ENCODE results near the gene MTR.

The MTR gene

DNA sequence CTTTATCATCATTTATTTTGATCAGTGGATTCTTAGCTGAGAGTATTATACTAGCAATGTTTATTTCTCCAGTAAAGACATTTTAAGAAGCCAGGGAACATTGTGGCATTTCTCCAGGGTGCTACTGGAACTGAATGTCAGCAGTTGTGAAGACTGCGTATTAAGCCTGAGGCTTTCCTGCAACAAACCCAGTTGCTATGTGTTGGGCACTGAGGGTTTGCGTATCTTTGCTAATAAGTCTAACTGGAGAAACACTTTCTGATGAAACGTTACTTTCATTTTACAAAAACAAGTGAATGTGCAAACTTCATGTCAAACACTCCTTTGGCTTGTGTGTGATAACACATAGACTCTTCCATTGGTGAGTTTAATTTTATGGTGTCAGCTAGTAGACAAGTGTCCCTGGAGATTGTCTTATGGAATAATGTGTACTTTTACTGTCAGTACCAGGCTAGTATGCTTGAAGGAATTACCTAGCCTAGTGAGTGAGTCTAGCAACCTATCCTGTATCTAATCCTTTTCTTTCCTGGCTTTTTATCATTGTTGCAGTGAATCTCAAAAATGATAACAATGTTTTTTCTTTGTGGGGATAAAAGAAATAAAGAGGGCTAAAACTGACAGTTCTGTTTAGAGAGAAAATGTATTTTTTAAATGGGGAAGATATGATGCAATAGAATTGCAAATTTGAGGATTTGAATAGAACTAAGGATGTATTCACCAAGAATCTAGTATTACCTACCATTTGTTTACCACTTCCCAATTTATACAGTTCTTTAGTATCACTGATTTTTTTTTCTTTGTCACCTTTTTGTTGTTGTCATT lies 70.1 kb downstream of the MTR start:
- DNase-seq, result no peak

DNA sequence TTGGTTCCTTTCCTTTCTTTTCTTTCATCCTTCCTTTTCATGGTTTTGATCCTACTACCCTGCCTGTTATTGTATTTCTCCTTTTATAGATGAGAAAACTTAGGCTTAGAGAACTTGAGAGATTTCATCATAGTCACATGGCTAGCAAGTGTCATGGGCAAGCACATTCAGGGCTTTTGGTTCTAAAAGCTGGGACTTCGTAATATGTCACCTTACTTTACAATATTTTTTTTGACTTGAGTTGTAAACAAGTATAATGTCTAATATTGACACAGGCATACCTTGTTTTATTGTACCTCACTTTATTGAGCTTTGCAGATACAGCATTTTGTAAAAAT lies 70.7 kb downstream of the MTR start:
- no peak for DNase-seq

DNA sequence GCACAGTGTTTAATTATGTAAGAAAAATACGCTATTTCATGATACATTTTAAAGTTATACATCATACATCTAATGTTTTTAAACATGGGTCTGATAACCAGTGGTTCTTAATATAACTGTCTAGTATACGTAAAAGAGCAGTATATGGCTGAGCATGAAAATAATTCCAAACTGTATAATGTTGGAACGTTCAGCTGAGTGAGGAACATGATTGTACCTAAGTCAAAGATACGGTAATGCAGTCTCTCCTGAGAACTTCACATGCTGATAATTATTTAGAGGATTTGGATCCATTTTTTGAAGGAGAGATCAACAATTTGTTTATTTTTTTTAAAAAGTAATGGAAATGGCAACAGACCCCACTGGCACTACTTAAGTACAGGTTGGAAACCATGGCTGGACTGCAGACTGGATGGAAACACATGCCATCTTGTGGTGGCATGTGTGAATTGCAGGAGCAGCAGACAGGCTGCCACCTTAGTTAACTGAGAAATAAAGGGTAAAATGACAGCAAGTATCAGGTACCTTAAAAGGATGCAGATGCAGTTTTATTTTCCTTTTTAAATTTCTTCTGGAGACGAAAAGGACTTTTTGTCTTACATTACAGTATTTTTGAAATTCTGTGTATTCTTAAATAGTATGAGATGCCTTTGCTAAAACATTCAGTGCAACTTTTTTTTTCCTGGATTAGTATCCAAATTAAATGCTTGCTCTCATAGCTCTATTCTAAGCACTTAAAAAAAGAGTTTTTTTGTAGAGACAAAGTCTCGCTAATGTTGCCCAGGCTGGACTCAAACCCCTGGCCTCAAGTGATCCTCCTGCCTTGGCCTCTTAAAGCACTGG lies 73.8 kb downstream of the MTR start:
- DNase-seq, result peak; percentile 46

DNA sequence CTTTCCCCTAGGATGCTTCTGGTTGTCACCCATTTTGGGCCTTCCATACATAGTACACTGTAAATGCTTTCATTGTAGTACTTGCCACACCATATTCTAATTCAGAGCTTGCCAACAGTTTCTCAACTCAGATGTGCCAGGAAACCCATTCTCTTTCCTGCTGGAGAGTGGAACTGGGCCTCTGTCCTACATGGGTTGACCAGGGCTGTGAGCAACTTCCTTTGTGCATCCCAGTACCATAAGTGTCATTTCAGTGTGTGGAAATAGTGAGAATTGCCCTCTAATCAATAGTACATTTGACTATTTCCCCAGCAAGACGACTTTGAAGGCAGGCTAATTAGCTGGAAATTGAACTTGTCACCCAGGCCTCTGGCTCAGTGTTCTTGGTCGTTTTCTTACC lies 74.8 kb downstream of the MTR start:
- DNase-seq, result no peak

DNA sequence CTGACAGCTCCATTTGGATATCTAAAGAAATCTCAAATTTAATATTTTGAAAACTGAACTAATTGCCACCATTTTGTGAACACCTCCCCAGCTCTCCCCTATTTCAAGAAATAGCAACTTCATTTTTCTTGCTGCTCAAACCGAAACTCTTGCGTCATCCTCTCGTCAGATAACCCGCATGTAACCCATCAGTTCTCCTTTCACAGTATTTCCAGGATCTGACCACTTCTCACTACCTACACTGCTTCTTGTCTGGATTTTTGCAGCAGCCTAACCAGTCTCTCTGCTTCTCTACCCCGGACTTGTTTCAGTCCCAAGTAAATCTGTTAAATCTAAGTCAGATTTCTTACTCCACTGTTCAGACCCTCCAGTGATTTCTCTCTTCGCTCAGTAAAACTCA lies 75.6 kb downstream of the MTR start:
- DNase-seq, result no peak

DNA sequence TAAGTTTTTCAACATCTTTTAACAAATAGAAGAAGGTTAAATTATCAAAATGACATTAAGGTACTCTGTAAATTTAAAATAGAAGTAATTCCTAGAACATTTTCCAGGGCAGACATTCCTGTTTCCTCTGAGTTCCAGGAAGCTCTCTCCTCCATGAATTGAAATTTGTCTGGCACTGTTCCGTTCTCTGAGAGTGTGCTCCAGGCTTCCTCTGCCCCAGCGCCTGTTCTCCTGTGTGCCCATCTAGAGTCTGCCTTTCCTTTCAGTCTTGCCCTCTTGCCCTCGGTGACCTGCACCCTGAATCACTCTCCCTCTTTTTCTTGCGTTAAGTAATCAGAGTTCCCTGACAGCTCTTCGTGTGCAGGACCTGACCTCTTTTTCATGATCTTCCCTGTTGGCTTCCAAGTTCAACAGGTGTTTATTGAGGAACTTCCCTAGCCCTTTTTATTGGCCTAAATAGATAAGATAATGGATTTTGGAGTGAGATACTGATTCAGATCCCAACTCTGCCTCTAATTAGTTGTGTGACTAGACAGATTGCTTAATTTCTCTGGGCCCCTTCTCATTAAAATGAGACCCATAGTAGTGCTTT lies 77.1 kb downstream of the MTR start:
- no peak for DNase-seq

DNA sequence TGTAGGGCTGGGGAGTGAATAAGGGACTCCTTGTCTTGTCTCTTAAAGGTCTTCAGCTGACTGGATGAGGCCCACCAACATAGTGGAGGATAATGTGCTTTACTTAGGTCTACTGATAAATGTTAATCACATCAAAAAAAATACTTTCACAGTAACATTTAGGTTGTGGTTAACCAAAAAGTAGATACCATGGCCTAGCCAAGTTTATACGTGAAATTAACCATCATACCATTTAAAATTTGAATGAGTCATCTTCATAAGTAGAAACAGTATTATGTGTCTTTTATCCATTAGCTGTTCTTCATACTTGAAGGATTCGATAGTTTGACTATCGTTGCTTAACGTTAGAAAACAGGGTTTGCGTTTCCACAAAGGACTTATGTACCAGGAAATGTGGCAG lies 80.9 kb downstream of the MTR start:
- peak; percentile 28 for DNase-seq

DNA sequence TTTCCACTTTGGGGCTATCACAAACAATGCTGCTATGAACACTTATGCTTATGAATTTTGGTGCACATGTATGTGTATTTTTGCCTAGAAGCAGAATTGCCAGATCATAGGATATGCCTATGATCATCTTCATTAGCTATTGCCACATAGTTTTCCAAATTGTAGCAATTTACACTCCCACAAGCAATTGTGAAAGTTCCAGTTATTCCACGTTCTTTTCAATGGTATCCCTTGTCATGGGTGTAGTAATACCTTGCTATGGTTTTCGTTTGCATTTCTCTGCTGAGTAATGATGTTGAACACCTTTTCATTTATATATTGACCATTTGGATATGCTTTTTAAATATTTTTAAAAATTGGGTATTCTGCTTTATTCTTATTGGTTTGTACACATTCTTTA lies 82.6 kb downstream of the MTR start:
- no peak for DNase-seq

DNA sequence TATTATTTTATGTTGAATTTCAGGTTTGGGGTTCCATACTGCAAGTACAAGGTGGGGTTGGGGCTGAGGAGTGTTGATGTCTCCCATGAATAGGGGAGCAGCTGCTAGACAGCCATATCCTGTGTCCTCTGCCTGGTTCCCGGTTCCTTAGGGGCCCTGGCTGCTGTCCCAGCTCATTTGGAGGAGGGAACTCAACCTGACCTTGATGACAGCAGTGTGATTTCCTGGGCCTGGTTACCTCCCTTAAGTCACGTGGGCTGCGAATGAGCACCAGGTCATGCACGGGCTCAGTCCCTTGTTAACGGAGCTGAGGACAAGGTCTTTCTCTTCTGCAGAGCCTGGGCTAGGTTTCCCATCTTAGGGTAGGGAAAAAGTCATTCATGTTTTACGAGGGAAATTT lies 85.1 kb downstream of the MTR start:
- DNase-seq, result no peak

DNA sequence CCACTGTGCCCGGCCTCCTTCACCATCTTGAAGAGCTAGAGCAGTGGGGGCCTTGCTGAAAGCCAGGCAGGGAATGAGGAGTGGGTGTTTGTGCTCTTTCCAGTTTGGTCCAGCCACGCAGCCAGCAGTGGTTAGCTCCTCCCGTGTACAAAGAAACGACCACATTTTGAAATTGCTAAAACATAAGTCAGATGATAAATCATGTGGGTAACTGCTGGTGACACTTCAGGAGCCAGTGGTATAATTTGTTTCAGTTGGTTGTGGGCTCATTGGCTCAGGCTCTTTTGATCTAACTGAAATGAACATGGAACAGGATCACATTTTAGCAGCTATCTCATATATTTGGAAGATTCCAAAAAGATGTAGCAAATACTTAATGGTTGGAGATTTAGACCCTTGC lies 87.6 kb downstream of the MTR start:
- peak; percentile 40 for DNase-seq

DNA sequence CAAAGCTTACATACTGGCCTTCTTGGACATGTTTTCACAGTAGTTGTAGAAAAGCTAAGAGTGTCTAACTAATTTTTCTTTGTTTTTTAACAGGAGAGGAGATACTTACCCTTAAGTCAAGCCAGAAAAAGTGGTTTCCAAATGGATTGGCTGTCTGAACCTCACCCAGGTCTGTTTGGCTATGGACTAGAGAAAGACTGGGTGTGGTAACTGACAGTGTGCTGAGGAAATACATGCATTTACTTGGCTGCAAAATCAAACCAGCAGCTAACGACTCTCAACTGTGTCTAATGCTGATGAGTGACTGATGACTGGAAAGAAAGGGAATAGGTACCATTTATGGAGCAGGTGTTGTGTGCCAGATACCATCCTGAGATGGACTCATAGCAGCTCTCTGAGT lies 91.1 kb downstream of the MTR start:
- no peak for DNase-seq

DNA sequence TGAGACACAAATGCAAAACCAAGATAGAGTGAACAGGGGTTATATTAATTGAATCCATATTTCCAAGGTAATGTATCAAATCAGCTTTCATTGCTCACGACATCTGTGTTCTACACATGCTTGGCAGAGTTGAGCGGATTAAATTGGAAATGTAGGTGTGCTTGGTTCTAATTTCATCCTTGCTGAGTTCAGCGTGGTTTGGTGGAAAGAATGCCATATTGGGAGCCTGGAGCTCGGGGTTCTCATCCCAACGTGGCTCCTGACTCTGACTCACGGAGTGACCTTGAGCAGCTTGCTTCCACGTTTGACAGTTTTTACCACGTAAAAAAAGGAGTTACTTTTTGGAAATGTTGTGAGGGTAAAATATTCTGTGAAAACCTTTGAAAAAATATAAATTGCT lies 92.0 kb downstream of the MTR start:
- no peak for DNase-seq

DNA sequence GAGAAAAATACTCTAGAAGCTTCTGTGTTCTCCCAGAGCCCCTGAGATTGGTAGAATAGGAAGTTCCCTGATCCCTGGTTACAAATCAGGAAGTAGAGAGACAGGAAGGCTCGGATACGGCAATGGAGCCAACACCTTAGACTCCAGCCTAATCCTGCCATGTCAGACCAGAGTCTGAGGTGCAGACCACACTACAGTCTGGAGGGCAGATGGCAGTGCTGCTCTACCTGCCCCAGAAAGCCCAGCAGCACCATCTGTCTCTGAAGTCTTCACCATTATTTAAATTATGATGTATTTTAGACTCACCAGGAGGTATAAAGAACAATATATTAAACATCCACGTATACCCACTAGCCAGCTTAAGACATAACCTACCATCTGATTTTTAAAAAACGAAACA lies 93.0 kb downstream of the MTR start:
- no peak for DNase-seq

DNA sequence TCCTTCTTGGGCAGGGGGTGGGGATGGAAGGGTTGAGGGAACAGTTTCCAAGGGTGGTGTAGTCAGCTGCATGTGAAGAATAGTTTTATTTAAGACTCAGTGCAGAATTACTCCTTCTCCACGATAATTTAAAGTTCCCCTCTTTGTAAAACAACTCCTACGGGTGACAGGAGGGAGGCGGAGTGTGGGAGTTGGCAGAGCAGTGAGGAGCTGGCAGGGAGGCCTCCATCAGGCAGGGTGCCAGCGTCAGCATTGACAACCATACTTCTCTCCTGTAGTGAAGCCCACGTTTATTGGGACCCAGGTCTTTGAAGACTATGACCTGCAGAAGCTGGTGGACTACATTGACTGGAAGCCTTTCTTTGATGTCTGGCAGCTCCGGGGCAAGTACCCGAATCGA lies 93.8 kb downstream of the MTR start:
- DNase-seq, result no peak

DNA sequence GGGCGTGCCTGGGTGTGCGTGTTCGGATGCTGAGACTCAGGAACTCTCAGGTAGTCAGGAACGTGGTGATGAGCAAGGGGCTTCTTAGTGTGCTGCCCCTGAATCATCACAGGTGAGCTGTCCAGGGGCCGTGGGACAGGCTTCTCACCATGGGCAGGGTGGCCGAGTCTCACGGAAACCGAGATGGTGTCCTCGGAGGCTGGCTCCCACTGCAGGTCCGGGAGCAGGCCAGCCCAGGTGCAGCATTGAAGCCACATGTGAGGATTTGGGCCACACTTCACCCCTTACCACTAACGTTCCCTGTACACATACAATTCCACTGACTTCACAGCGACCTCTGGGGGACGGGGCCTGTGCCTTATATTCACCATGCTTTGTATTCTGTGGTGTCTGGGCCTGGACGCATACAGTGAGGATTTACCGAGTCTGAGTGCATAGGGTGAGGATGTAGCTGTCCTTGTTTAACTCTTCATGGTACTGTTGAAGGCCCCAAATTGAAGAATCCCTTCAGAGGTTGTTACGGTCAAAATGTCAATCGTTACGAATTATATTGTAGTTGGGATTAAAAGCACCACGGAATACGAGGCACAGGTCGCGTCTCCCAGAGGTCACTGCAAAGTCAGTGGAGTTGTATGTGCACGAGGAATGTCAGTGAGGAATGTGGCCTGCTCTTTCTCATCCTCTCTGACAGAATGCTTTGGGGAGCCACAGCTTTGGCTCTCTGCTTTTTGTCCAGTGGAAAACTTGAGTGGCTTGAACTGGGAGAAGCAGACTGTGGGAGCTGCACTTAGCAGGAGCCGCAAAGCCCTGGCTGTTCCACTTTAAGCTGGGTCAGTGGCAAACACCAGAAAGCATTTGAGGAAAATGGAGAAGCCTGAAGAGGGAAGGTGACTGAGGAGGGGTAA lies 95.3 kb downstream of the MTR start:
- peak; percentile 5 for DNase-seq

DNA sequence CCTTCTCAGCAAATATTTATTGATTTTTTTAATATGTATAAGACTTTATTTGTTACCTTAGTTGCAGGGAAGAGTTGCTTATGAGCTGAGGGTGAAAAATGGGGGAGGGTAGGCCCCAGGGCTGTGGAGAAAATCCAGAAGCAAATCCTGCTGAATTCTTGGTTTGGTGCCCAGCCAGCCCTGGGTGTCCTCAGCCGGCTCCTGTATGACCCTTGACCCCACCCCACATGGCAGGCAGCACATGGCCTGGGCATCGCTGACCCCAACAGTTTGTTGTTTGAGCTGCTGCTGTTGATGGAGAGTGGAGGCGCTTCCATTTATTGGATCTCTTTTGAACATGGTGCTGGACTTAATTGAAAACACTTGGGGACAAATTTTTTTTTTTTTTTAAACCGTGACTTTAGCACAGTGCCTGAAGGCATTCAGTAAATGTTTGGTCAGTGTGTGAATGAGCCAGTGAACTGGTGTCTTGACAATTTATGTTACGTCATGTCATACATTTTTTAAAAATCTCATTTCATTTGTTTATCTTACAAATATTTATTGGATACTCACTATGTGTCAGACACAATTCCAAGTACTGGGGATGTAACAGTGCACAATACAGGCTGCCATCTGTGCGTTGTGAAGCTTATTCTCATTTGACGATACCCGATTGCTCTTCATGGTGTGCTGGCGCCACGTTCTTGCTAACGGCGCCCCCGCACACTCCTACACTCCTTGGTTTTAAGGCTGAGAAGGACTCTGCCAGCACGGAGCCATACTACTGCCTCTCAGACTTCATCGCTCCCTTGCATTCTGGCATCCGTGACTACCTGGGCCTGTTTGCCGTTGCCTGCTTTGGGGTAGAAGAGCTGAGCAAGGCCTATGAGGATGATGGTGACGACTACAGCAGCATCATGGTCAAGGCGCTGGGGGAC lies 98.8 kb downstream of the MTR start:
- DNase-seq, result peak; percentile 39

DNA sequence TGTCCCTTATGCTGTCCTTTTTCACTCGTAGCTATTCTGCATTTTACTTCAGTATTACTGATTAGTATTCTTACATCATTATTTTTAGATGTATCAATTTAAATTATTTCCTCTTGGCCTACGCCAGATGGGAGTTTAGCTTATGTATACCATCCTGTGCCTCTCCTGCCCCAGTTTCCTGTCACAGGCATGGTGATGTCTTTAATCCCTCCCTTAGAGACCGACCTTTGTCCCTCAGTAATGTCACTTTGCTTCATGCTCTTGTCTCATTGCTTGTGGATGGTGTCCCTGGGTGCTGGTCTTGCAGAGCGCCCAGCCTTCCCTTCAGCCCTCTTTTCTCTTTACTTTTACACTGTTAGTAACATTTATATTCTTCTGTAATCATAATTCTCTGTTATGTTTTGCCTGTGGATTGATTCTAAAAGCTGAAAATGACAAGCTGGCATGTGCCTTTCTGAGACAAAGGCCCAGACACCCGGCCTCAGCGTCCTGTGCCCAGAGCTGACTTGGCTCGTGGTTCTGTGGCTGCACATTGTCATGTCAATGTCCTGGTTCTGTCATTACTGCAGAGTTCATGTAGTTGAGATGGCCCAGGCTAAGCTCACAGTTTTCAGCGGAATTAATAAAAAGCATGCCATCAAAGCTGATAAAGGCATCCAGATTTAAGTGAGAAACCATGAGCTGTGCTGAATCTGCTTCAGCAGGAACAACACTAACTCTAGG lies 100.7 kb downstream of the MTR start:
- no peak for DNase-seq

DNA sequence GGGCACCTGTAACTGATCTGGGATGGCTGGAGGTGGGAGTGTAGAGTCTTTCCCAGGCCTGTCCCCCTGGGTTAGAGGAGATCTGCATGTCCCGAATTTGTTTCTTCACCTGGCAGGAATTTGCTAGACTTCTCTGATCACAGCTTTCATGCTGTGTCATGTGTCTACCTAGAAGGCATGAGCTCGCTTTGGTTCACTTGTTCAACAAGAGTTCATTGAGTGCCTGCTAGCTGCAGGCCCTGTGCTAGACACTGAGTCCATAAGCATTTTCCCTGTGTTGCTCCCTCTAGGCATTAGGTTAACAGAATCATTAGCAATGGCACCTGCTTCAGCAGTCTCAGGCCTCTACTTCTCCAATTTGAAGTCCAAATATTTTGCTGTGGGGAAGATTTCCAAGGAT lies 101.6 kb downstream of the MTR start:
- DNase-seq, result no peak

DNA sequence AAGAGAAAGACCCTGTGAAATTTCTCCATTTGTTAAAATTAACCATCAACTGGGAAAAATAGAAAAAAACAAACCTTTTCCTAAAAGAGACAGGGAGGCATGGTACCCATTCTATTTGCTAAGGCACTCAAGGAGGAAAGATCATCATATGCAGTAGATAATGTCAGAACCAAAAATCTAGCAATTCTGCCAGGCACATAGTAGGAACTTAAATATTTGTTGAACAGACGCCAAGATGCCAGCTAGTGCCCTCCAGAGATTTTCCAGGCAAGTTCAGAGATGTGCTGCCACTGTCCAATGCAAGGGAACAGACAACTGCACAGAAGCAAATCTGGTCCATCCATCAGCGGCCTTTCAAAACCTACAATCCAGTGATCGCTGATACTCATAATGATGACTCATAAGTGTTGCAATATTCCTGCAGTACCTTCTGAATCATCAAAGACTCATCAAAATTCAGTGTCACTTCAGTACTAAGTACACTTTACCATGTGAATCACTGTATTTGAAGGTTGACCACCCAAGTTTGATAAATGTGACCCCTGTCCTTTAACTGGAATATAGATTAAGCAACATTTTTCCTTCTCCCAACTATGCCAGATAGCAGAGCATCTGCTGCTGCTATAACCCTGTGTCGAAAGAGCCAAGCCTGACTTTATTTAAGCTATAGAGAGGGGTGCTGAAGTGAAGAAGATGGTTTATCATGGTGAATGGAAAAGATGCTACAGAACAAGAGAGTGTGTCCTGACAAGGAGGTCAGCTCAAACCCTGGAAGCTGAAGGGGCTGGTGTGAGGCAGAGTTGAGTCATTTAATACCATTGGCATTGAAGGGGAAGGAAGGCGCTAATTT lies 110.0 kb downstream of the MTR start:
- DNase-seq, result peak; percentile 93

DNA sequence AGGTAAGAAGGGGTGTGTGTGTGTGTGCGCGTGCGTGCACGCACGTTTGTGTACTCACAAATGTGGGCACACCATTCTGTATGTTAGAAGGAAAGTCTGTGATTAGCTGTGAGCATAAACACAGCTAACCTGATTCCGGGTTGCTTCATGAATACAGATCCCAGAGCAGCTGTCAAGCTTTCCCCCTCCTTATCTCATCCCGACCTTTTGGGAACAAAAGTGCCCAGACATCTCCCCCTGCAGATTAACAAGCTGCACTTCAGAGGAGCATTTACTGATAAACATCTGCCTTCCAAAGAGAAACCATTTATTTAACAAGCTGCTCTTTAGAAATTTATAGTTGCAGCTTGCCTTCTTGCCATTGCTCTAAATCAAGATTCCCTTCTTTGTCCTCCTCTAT lies 112.1 kb downstream of the MTR start:
- DNase-seq, result no peak

All from fibroblast of skin of abdomen (primary cell).